Right renal cortex interstitium (tissue), 3 donors: ENCODE data around the gene MALT1. TPM values are rescaled to one million over a fixed set of nuclear protein-coding genes. Genes with fewer than 3 reads are reported as not detected.
"Not testable (repeated sequence)": the region's sequence is repeated elsewhere in the genome, so short reads cannot be mapped to it uniquely, and the experiment has no call there.

ENCODE experiments used
- DNase-seq, 3 donors: peaks; one replicate each; pipeline ENCODE4 v3.0.0-alpha.2; 2013; ENCODE audit warnings: low read depth in 3 of 3, low spot score in 2 of 3
- polyA plus RNA-seq, 3 donors: library from polyadenylated mRNA; unstranded; fragments of 120-200 nt; gene quantifications; one replicate each; pipeline ENCODE4 v1.2.1, GENCODE V29; 2013; ENCODE audit not compliant: insufficient read length in 3 of 3

The MALT1 gene
- polyA plus RNA-seq, 3 donors, result 28.8 to 30.1 (median 30.0) TPM

DNA sequence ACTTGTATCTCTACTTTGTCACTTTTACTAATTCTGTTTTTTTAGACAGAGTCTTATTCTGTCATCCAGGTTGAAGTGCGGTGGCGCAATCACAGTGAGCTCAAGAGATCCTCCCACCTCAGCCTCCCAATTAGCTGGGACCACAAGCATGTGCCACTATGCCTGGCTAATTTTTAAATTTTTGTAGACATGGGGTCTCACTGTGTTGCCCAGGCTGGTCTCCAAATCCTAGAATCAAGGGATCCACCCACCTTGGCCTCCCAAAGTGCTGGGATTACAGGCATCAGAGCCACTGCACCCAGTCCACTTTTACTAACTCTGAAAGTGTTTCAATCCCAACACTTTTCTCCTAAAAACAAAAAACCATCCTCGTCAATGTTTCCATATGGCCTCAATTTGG, 94.9 kb downstream of the MALT1 start:
- no peak for DNase-seq

DNA sequence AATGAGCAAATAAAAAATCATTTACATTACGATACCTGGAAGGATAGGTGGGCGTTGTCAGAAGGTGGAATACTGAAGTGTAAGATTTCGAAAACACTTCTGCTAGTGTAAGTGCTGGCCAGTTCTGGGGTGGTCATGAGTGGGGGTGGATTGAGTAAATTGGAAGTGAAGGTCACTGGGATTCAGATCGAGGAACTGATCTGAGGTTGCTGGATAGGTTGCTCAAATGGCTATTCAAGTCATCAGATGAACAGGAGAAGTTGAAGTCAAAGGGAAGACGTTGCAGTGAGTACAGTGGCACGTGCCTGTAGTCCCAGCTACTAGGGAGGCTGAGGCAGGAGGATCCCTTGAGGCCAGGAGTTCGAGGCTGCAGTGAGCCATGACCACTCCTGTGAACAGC, 95.7 kb downstream of the MALT1 start:
- DNase-seq, result no peak

DNA sequence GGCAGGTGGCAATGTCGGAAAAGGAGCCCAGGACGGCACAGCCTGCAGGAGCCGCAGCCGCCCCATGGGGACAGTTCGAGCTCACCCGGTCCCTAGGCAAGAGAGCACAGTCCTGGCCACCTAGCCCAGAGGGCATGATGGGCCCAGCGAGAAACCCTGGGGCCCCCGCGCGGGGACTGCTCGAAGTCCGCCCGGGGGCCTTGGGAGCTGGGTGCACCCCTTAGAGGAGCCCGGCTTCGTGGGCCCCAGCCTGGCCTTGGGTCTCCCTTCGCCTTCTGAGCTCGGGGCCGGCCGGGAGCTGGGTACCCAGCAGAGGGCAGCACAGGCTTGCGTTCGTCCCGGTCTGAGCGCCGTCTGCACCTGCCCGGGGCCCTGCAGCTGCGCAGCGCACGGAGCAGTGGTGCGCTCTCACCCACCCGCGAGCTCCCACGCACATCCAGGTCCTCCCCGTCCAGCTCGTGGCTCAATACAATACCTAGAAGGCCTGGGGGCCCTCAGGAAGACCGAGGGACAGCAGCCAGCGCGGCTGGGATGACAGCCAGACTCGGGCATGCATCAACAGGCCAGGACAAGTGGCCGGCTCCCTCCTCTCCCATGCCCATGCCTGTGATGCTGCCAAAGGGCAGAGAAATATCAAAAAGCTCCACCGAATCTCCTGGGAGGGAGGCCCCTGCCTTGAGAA, 97.2 kb downstream of the MALT1 start:
- peak in 2 of 3 donors; percentile 53 for DNase-seq

DNA sequence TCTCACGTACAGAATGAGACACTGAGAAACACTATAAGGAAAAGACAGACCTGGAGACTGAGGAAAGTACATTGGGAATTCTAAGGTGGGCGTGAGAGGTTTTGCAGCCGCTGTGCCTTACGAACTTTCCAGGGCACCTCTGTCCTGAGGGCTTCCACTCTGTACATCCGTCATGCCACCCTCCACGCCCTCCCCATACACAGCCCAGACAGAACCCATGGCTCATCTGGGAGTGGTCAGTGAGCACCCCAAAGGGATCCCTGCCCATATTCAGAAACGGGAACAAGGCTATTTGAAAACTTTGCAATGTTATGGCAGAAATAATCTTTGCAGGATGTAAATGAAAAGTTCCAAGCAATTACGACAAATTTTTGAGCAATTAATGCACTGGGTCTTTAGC, 98.1 kb downstream of the MALT1 start:
- DNase-seq, result no peak

DNA sequence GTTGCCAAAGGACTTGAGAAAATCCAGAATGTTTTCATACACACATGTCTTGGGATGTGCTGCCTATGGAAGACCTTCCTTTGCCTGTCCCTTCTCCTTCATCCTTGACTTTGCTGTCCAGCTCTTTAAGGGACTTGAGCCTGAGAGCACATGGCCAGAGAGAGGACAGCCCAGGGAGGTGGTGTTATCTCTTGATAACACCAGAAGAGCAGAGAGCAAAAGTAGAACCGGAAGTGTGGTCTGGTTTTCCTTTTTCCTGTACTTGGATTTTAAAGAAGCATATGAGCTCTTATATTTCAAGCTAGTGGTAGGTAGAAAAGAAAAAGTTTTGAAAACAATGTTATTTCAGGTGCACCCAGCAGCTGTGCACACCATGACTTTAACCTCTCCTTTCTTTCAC, 99.3 kb downstream of the MALT1 start:
- DNase-seq, result no peak

DNA sequence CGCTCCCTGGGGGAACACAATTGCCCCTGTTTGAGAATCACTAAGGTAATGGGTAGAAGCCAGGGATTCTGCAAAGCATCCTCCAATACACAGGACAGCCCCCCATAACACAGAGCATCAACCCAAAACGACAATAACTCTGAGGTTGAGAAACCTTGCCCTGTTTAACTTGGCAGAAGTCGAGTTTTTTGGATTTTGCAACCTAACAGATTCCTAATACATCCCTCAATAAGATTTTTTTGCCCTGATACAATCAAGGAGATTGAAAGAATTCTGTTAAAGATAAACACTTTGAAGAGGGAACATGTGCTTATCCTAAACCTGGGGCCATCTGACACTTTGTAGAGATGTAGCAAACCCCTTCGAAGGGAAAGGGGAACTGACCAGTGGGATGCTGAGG, 100.9 kb downstream of the MALT1 start:
- no peak for DNase-seq

DNA sequence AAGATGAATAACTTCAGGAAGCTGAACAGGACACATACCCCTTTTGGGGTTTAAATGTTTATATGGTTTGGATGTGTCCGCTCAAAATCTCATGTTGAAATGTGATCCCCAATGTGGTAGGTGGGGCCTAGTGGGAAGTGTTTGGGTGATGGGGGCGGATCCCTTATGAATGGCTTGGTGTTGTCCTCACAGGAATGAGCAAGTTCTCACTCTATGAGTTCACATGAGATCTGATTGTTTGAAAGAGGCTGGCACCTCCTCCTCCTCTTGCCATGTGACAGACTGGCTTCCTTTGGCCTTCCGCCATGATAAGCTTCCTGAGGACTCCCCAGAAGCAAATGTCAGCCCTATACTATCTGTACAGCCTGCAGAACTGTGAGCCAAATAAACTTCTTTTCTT, 104.8 kb downstream of the MALT1 start:
- DNase-seq, result no peak

DNA sequence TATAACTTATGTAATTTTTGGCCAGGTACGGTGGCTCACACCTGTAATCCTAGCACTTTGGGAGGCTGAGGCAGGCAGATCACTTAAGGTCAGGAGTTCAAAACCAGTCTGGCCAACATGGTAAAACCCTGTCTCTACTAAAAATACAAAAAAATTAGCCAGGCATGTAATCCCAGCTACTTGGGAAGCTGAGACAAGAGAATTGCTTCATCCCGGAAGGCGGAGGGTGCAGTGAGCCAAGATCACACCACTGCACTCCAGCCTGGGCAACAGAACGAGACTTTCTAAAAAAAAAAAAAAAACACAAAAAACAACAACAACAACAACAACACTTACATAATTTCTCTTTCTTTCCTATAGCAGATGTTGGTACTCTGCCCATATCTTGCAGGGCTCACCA, 105.3 kb downstream of the MALT1 start:
- DNase-seq, result not testable (repeated sequence)

DNA sequence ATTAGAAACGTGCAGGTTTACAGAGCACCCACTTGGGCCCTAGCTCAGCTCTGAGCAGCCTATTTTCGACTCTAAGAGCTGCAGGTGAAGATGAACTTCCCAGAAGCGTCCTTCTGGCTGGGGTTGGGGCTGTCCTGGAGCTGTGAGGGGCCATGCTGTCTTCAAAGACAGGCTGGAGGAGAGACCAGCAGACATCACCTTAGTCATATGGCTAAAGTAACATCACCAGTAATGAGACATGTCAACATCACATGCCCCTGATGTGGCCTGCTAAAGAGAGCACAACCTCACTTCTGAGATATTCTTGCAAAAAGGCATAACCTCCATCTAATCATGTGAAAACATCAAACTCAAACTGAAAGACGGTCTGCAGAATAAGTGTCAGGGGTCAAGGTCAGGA, 106.2 kb downstream of the MALT1 start:
- no peak for DNase-seq

DNA sequence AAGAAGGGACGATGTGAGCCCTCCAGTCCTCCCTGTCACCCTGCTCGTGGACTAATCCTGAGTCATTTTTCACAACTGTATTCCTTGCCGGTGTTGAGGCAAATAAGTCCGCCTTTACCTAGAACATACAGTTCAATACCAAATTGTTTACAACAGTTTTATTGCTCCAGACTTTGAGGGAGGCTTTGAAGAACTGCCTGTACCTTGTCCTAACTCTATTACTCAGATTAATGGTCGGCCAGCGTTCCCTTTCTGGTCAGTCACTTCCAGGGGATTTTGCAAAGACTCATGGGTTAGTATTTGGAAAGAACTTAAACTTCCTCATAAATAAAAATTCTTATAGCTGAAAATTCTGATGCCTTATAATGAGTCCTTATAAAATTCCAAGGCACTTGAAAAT, 108.3 kb downstream of the MALT1 start:
- no peak for DNase-seq

DNA sequence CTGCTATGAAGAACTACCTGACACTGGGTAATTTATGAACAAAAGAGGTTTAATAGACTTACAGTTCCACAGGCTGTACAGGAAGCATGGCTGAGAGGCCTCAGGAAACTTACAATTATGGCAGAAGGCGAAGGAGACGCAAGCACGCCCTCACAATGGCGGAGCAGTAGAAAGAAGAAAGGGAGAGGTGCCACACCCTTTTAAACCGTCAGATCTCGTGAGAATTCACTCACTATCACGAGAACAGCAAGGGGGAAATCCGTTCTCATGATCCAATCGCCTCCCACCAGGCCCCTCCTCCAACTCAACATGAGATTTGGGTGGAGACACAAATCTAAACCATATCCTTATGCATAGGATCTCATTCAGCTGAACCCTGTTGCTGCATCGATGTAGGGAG, 108.8 kb downstream of the MALT1 start:
- no peak for DNase-seq

DNA sequence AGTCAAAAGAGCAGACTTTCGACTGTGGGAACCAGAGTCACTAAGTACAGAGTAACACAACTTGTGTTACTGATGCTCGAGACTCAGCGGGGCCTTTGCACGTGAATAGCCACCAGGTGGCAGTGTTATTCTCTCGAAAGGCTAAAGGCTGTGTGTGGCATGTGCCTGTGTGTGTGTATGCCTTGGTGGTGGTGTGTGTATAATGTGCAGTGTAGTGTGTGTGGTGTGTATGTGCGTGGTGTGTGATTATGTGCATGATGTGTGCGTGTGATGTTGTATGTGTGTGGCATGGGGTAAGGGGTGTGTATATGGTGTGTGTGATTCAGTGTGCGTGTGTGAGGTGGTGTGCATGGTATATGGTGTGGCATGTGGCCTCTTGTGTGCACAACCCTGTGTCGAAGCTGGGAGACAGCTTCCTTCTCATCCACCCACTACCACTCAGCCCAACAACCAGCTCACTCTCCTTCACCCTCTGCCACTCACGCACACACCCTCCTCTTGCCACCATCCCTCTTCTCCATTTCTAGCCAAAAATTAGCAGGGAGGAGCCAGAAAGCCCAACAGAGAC, 110.4 kb downstream of the MALT1 start:
- peak; percentile 67 to 73 (median 68) for DNase-seq

DNA sequence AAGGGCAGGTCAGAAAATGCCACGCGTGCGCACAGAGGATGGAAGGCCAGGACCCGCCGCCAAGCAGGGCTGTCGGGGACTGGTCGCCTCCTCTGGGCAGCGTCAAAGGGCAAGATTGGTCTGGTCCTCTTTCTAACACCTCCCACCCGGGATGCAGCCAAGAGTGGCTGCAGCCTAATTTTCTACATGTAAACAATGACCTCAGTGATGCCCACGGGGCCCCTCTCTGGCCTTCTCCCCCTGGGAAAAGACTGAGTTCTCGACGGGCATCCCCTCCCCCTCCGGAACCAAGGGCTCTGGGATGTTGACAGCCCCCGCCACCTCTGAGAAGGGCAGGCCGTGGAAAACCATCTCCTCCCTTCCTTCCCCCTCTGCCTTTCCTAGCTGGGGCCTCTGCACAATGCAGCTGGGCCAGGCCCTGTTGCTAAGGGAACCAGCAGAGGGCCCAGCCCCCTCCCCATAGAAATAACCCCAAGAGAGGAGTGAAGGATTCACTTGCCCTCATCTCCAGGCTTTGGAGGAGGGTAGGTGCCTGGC, 113.4 kb downstream of the MALT1 start:
- DNase-seq, result no peak

DNA sequence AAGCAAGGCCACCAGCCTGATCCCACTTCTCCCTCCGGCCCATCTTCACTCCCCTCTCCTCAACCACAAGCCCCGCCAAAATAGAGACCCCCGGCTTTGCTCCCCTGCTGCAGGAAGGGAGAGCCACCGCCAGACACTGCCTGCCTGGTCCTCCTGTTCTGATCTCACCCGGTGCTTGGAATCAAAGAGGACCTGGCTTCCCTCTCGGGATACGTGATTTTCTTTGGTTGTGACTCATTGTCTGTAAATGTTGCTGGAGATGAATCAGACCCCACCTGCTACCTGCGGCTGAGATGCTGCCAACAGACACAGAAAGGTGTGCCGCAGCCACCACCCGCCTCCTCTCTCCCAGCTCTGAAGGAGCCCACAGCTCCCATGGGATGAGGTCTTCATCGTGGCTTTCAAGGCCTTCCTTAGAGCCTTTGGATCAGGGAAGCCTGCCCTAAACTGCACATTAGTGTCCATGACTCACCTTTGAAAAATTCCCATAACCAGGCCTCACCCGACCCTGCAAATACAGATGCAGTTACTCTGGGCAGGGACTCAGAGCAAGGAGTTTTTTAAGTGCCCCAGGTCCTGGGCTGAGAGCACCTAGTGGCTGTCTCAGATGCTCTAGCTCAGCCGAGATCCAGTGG, 114.0 kb downstream of the MALT1 start:
- no peak for DNase-seq

DNA sequence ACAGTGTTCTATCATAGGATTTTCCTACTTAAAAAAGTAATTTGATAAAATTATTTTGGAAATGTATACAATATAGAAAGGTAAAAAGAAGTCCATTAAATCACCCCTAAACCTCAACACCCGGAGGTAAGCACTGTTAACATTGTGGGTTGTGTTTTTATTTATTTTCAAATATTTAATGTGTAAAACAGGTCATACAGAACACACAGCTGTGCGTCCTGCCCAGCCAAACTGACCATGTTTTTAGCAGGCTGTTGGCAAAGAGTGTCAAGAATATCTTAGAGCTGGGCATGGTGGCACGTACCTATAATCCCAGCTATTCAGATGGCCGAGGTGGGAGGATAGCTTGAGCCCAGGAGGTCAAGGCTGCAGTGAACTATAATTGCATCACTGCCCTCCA, 114.6 kb downstream of the MALT1 start:
- no peak for DNase-seq

DNA sequence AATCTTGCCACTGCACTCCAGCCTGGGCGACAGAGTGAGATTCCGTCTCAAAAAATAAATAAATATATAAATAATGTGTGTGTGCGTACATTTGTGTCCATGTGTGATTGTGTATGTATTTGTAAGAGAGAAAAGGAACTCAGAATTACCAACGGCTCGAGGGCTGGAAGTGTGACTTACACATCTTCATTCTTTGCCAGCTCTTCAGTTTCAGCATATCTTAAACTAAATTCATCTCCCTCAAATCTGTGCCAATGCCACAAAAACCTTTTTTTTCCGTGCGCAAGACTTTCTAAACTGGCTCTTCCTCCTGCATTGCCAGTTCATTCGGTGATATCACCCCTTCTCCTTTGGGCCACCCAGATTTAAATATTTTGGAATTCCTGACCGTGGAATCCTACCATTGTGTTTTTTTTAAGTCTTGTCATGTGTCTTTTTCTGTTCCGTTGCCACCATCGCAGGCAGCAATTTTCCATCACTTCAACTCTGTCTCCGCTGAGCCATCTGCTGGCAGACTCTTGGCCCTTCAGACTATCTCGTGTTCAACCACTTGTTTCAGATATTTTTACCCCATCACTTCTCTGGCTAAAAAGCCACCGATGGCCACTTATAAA, 116.4 kb downstream of the MALT1 start:
- DNase-seq, result no peak

DNA sequence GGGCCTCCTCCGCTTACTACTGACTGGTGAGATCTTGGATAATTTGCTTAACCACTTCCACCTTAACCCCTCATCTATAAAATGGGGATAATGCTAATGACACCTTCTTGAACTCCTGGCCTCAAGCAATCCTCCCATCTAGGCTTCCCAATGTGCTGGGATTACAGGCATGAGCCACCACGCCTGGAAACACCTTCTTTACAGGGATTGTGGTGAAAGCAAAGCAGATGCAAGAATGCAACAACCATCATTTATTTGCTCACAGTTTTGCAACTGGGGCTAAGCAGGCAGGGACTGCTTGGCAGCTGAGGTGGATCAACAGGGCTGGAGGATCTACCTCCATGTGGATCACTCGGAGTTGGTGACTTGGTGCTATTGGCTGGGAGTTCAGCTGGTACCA, 117.2 kb downstream of the MALT1 start:
- no peak for DNase-seq

DNA sequence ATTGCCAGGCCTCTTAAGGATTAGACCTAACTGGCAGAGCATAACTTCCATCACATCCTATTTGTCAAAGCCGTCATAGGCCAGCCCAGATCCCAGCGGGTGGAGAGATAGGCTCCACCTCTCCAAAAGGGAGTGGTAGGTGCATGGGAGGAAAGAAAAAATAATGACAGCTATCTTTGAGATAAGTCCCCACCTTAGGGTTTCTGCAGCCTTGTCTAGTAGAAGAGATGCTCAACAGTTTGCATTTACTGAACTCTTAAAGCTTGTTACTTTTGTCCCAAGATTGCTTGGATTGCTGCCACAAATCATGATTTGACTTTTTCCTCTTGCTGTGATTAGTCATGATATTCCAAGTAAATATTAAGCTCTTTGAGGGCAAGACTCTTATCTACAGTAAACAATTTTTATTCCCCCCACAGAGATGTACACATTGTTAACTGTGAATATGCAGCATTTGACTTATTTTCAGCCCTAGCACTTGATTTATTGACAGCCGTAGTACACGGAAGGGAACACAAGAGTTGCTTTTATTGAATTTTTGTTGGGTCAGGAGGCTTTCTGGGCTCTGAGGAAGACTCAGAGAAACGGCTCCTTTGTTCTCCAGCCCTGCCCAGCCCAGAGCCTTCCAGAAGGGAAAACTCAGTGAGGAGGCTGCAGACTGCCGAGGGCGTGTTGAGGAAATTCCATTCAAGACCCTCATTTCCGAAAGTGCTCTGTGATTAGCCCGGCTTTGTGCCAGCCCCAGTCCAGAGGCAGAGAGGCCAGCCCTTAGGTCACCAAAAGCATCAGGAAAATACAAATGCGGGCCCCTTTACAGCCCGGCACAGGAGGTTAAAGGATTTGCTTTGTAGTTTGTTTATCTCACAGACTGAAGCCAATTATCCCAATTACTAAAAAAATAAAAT, 118.0 kb downstream of the MALT1 start:
- DNase-seq, result peak; percentile 64 to 74 (median 67)

DNA sequence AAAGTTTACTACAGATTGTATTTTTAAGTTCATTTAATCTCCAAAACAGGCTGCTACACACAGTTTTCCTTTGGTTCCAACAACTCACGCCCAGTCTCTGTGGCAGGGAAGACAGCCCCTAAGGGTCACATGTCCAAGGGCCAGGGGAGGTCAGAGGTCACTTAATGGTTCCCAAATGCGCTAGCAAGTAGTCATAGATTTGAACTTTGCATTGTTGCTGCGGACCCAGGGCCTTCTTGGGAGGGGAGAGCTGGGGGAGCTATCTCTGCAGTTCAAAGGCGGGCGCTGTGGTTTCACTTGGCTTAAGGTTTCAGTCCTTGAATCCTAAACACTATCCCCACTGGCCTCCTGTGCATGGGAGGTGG, 118.6 kb downstream of the MALT1 start:
- DNase-seq, result peak in 1 of 3 donors; percentile 62

DNA sequence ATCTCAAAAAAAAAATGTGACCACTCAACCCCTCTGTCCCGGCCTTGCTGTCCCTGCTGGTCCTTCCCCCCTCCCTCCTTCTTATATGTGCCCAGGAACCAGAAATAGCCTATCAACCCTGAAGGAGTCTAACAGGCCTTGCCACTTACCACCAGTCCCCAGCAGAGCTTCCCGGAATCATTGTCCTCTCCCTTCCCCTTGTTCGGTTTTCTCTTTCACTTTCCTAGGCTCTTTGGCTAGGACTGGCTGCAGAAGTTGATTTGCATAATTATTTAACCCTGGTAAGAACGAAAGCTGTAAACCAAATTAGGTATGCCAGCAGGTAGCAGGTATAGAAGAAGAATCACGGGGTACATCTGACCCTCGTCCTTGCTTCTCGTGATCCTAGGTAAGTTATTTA, 120.8 kb downstream of the MALT1 start:
- DNase-seq, result no peak

DNA sequence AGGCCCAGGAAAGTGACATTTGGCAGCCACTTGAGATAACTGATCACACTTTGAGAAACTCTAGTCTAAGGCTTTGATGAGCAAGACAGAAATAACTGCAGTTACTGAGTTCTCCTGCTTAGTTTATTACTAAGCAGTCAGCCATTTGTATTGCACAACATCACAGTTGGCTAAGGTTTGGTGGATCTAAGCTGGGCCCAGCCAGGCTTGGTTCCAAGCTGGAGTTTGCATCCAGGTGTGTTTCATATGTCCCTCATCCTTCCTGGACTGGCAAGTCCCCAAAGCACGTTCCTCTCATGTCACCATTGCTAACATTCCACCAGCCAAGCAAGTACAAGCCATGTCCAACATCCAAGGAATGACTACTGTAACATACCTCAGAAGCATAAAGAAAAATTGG, 122.1 kb downstream of the MALT1 start:
- no peak for DNase-seq
